Smooth muscle cell (in vitro differentiated cells): ENCODE results near the gene KIF5B. TPM values are rescaled to one million over a fixed set of nuclear protein-coding genes. Genes with fewer than 3 reads are reported as not detected.
A peak's percentile ranks its signal among the peaks of the same experiment; 100 is the strongest.

Source experiments
- DNase-seq: peaks from one replicate; lab custom pipeline; 2025; ENCODE audit not compliant: unreplicated experiment; lab: John Stamatoyannopoulos, UW
- H2AFZ ChIP-seq: fragments of 200-600 bp; sonication (generic); 2 replicates; pipeline ENCODE4 v1.6.0; 2016; ENCODE audit warnings: antibody characterized with exemption, low read depth, mild to moderate bottlenecking
- H3F3A ChIP-seq: fragments of 200-600 bp; sonication (generic); 2 replicates; pipeline ENCODE4 v1.6.0; 2017; ENCODE audit warnings: antibody characterized with exemption, low read depth
- H3K27ac ChIP-seq: fragments of 200-600 bp; sonication (generic); 2 replicates; pipeline ENCODE4 v1.5.1; 2016; ENCODE audit warnings: low read depth, mild to moderate bottlenecking
- H3K27me3 ChIP-seq: fragments of 200-600 bp; sonication (generic); 2 replicates; pipeline ENCODE4 v1.6.1; 2016; ENCODE audit warnings: low read depth, mild to moderate bottlenecking
- H3K36me3 ChIP-seq: fragments of 200-600 bp; sonication (generic); 2 replicates; pipeline ENCODE4 v1.5.1; 2016; ENCODE audit warnings: low read depth
- H3K4me1 ChIP-seq: fragments of 200-600 bp; sonication (generic); 2 replicates; pipeline ENCODE4 v1.5.1; 2016; ENCODE audit warnings: low read depth
- H3K4me2 ChIP-seq: fragments of 200-600 bp; sonication (generic); 2 replicates; pipeline ENCODE4 v1.6.0; 2016; ENCODE audit warnings: mild to moderate bottlenecking
- H3K4me3 ChIP-seq: fragments of 200-600 bp; sonication (generic); 2 replicates; pipeline ENCODE4 v1.5.1; 2016; ENCODE audit warnings: mild to moderate bottlenecking
- H3K79me2 ChIP-seq: fragments of 200-600 bp; sonication (generic); 2 replicates; pipeline ENCODE4 v1.6.0; 2016; ENCODE audit warnings: low read depth, mild to moderate bottlenecking
- H3K9ac ChIP-seq: fragments of 200-600 bp; sonication (generic); 2 replicates; pipeline ENCODE4 v1.6.0; 2016; ENCODE audit warnings: low read depth
- H3K9me3 ChIP-seq: fragments of 200-600 bp; sonication (generic); replicated peaks from 2 replicates; pipeline ENCODE4 v1.5.1; 2016; ENCODE audit warnings: low read depth
- H4K20me1 ChIP-seq: fragments of 200-600 bp; sonication (generic); 2 replicates; pipeline ENCODE4 v1.6.0; 2016; ENCODE audit warnings: low read depth
- WGBS: methylation state at CpG from one replicate; pipeline ENCODE4 v1.1.7; 2016; ENCODE audit warnings: low lambda C conversion rate; 5-methylcytosine and 5-hydroxymethylcytosine counted together
- polyA plus RNA-seq: library from polyadenylated mRNA; unstranded; fragments of >200 nt; fragmentation: Nextera tagmentation; extraction: Ambion mirVana; gene quantifications from 2 replicates; pipeline ENCODE4 v1.2.1, GENCODE V29; 2016
- small RNA-seq: library from RNA; depleted of rRNA; stranded (forward); fragments of <200 nt; gene quantifications from one replicate; pipeline ENCODE3, GENCODE V24; 2014
- total RNA-seq: library from RNA; depleted of rRNA; stranded (reverse); fragments of >200 nt; gene quantifications from 2 replicates; pipeline ENCODE4 v1.2.3, GENCODE V29; 2014
- TF ChIP-seq, protein P1 (sequence below): fragments of 200-600 bp; sonication (generic); IDR thresholded peaks from 2 replicates; pipeline ENCODE4 v1.5.1; 2017; ENCODE audit warnings: borderline replicate concordance, mild to moderate bottlenecking, antibody characterized with exemption; ENCODE audit not compliant: insufficient read depth, poor library complexity, severe bottlenecking

The KIF5B gene
- total and polyA plus RNA-seq, 2 experiments from 2014 or later, result 74.2 to 164 TPM

DNA sequence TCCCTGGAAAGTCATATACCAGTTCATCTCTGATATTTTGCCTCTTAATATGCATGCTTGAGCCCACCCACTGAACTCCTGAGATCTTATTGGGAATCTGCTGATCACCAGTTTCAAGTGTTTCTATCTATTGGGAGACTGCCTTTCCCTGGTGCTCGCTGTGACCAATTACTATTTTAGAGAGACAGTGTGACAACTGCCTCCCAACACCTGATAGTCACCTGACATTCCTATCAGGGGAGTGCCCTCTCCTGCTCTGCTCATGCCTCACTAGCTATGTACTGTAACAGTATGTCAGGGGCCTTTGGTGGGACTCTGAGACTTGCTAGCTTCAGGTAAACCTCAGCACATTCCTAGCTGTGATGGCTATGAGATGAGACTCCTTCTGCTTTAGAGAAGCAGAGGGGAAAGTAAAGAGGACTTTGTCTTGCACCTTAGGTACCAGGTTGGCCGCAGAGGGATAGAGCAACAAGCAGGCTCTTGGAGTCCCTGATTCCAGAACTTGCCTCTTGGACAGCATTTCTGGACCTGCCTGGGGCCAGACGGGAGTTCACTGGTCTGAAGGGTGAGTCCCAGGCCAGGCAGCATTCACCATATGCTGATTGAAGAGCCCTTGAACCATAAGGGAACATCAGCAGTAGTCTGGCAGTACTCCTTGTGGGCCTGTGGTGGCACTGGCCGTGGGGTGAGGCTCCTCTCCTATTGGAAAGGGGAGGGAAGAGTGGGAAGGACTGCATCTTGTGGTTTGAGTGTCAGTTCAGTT, 93.2 kb downstream of the KIF5B start:
- Histone ChIP-seq H3K27ac (peak overlapping the region; percentile 64), H3K27me3 (no peaks in the 10 kb centered on the region), H3K36me3 (no peaks in the 10 kb centered on the region), H4K20me1 (no peaks in the 10 kb centered on the region), H3K9me3 (no peaks in the 10 kb centered on the region), H3K4me1 (peaks cover 4% of the 10 kb centered on the region), H3K79me2 (no peaks in the 10 kb centered on the region), H3K9ac (no peak overlapping the region), H3K4me2 (peak overlapping the region; percentile 78), H3F3A (peaks cover 11% of the 10 kb centered on the region), H2AFZ (no peak overlapping the region), H3K4me3 (no peak overlapping the region)
- WGBS, result 86% methylated on average over 4 of the region's 4 CpGs
- TF ChIP-seq, protein P1, sequence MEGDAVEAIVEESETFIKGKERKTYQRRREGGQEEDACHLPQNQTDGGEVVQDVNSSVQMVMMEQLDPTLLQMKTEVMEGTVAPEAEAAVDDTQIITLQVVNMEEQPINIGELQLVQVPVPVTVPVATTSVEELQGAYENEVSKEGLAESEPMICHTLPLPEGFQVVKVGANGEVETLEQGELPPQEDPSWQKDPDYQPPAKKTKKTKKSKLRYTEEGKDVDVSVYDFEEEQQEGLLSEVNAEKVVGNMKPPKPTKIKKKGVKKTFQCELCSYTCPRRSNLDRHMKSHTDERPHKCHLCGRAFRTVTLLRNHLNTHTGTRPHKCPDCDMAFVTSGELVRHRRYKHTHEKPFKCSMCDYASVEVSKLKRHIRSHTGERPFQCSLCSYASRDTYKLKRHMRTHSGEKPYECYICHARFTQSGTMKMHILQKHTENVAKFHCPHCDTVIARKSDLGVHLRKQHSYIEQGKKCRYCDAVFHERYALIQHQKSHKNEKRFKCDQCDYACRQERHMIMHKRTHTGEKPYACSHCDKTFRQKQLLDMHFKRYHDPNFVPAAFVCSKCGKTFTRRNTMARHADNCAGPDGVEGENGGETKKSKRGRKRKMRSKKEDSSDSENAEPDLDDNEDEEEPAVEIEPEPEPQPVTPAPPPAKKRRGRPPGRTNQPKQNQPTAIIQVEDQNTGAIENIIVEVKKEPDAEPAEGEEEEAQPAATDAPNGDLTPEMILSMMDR, result no peak
- DNase-seq, result no peak

DNA sequence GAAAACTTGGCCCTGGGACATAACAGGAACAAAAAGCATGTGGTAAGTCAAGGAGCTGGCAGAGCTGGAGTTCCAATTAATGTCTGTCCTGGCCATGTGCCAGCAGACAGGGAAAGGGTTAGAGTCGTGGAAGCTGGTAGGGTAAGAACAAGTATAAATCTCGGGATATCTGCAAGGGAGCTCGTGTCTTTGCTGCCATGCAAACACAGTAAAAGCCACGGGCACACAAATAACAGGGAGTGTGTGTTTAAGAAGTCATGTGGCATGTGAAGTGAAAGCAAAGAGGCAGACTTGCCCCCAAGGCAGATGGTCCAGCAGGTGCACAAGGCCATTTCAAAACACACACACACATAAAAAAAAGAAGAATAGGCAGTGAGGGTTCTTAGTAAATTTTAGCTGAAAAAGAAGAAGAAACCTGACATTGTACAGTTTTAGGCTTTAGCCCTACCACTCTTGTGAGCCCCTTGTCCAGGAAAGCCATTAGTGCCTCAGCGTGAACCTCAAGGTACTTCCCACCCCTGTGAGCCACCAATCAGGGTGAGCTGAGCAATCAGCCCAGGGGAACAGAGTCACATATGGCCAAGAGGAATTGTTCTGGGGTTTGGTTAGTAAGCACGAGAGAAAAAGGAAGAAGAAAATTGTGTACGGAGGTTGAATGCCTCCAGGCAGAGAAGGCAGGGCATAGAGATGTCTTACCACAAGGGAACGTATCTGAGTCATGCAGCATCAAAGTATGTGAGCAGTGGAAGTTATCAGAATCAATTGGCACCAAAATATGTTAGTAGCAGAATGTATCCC, 94.7 kb downstream of the KIF5B start:
- H3K27ac ChIP-seq, result peak overlapping the region; percentile 52
- 65% methylated on average over 8 of the region's 8 CpGs for WGBS
- no peak for DNase-seq
- H3K36me3 ChIP-seq, result no peaks in the 10 kb centered on the region
- no peaks in the 10 kb centered on the region for H4K20me1 ChIP-seq
- no peak overlapping the region for H2AFZ ChIP-seq
- peaks cover 11% of the 10 kb centered on the region for H3F3A ChIP-seq
- no peak overlapping the region for H3K4me2 ChIP-seq
- H3K4me3 ChIP-seq, result no peak overlapping the region
- no peaks in the 10 kb centered on the region for H3K79me2 ChIP-seq
- no peaks in the 10 kb centered on the region for H3K27me3 ChIP-seq
- H3K4me1 ChIP-seq, result peaks cover 4% of the 10 kb centered on the region
- no peaks in the 10 kb centered on the region for H3K9me3 ChIP-seq
- H3K9ac ChIP-seq, result no peak overlapping the region
- TF ChIP-seq, protein P1, result no peak

DNA sequence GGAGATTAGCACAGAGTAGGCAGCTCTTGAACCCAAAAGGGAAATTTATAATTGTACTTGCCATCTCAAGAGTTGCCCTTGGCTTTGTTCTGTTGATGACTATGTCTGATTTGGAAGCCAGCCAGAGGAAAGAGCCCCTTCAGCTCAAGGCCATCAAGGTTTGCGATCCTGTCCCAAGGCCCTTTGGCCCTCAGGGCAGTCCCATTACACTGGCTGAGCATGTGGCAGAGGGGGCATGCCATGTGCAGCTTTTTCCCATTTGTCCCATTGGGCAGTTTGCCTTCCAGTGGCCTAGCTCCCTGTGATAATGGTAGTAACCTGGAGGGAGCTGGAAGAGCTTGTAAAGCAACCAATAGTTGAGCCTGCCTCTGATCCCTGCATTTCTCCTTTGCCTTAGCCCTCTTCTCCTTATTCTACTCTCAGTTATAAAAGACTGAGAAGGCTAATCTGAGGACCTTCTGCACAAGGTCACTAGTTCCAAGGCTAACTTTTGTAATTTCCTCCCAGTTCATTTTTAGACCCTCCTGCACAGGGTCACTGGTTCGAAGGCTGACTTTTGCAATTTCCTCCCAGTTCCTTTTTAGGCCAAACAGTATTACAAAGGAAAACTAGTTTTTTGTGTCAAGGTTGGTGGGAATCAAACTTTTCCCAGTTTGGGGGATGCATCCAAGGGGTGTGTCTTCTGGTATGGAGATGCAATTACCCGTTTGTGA, 96.6 kb downstream of the KIF5B start:
- Histone ChIP-seq H3K4me1 (peaks cover under 1% of the 10 kb centered on the region), H4K20me1 (no peaks in the 10 kb centered on the region), H3K9me3 (no peaks in the 10 kb centered on the region), H2AFZ (no peak overlapping the region), H3K27ac (no peak overlapping the region), H3K4me2 (no peak overlapping the region), H3K27me3 (no peaks in the 10 kb centered on the region), H3K79me2 (no peaks in the 10 kb centered on the region), H3F3A (peaks cover 8% of the 10 kb centered on the region), H3K4me3 (no peak overlapping the region), H3K36me3 (no peaks in the 10 kb centered on the region), H3K9ac (no peak overlapping the region)
- DNase-seq, result no peak
- TF ChIP-seq, protein P1, result no peak
- WGBS, result 65% methylated on average over 3 of the region's 3 CpGs

Small RNAs within 50 kb of the gene (small RNA-seq; reads per million reads assigned to genes)
- gene RF00019 (not detected), gene RN7SL825P (not detected)

Other genes starting within 250 kb of the KIF5B start
- gene ARHGAP12, start 127.6 kb downstream of the KIF5B start, total RNA-seq, result 32.7 and 46.2 TPM in 2 replicates
- gene ARHGAP12, start 127.6 kb downstream of the KIF5B start, polyA plus RNA-seq, result 10.5 and 14.5 TPM in 2 replicates